Endodermal cell (in vitro differentiated cells): ENCODE data around the gene ZBTB7C. TPM values are rescaled to one million over a fixed set of nuclear protein-coding genes. Genes with fewer than 3 reads are reported as not detected.

ENCODE experiments used
- DNase-seq: peaks from one replicate; pipeline ENCODE4 v3.0.0-alpha.2; 2017
- H3K27ac ChIP-seq: 2 replicates; pipeline ENCODE4 v1.5.1; 2013; ENCODE audit warnings: mild to moderate bottlenecking, low read depth, low read length, moderate library complexity
- H3K27me3 ChIP-seq: 2 replicates; pipeline ENCODE4 v1.6.1; 2013; ENCODE audit warnings: mild to moderate bottlenecking, low read length, moderate library complexity; ENCODE audit not compliant: insufficient read depth, control insufficient read depth, poor library complexity, severe bottlenecking
- H3K36me3 ChIP-seq: 2 replicates; pipeline ENCODE4 v1.7.0; 2013; ENCODE audit warnings: mild to moderate bottlenecking, low read length, moderate library complexity; ENCODE audit not compliant: control insufficient read depth, insufficient read depth
- H3K4me1 ChIP-seq: one replicate; pipeline ENCODE4 v1.7.0; 2013; ENCODE audit warnings: low read length; ENCODE audit not compliant: control insufficient read depth, insufficient read depth
- H3K4me3 ChIP-seq: 2 replicates; pipeline ENCODE4 v1.5.1; 2013; ENCODE audit warnings: mild to moderate bottlenecking, low read length, moderate library complexity
- H3K9ac ChIP-seq: 2 replicates; pipeline ENCODE4 v1.6.1; 2013; ENCODE audit warnings: mild to moderate bottlenecking, low read length, moderate library complexity; ENCODE audit not compliant: poor library complexity, severe bottlenecking; ENCODE audit errors: extremely low read depth
- H3K9me3 ChIP-seq: 2 replicates; pipeline ENCODE4 v1.6.1; 2013; ENCODE audit warnings: mild to moderate bottlenecking, low read length, moderate library complexity; ENCODE audit not compliant: control insufficient read depth
- H3K27ac Mint-ChIP-seq: 2 replicates; pipeline ENCODE4 v1.8.0; 2020; ENCODE audit warnings: mixed read lengths
- H3K27me3 Mint-ChIP-seq: 2 replicates; pipeline ENCODE4 v1.8.0; 2021; ENCODE audit warnings: mild to moderate bottlenecking, mixed read lengths; ENCODE audit not compliant: insufficient read depth
- H3K36me3 Mint-ChIP-seq: 2 replicates; pipeline ENCODE4 v1.8.0; 2020; ENCODE audit warnings: low read depth, mixed read lengths
- H3K4me1 Mint-ChIP-seq: 2 replicates; pipeline ENCODE4 v1.8.0; 2020; ENCODE audit warnings: mixed read lengths
- H3K4me3 Mint-ChIP-seq: 2 replicates; pipeline ENCODE4 v1.8.0; 2020; ENCODE audit warnings: mild to moderate bottlenecking, moderate library complexity, mixed read lengths
- H3K9me3 Mint-ChIP-seq: 2 replicates; pipeline ENCODE4 v1.8.0; 2020; ENCODE audit warnings: mild to moderate bottlenecking, mixed read lengths
- CTCF ChIP-seq: fragments of 200-600 bp; sonication (generic); conservative IDR thresholded peaks from 2 replicates; pipeline ENCODE4 v1.5.0; 2021; ENCODE audit warnings: antibody characterized with exemption, mild to moderate bottlenecking
- WGBS, 2 experiments: methylation state at CpG; one replicate each; pipeline versions ENCODE4 v1.1.5 to v1.1.7; 2013; ENCODE audit warnings: missing lambda C conversion rate in 2 of 2, mixed read lengths in 1 of 2; ENCODE audit not compliant: insufficient coverage in 1 of 2, insufficient read length in 1 of 2; 5-methylcytosine and 5-hydroxymethylcytosine counted together
- total RNA-seq, 2 donors: library from RNA; stranded (reverse); fragmentation: NEBNext Ultra II Directional in 1 of 2; extraction: Animal tissue kit (Norgen Biotek cat#: 25700) in 1 of 2; gene quantifications; 2 replicates in 1 of 2; 3 replicates in 1 of 2; pipeline ENCODE4 v1.2.1, GENCODE V29; 2021

ZBTB7C gene
- total RNA-seq, 2 donors from 2014 or later: 0.31 to 0.62 TPM

GRCh38 chr18:48053881-48054816 lies 355.0 kb downstream of the ZBTB7C start:
- Histone ChIP-seq H3K9me3 (no peaks in the 10 kb centered on the region), H3K36me3 (no peaks in the 10 kb centered on the region), H3K27me3 (no peaks in the 10 kb centered on the region), H3K4me3 (no peak overlapping the region), H3K4me1 (no peaks in the 10 kb centered on the region), H3K9ac (no peak overlapping the region), H3K27ac (no peak overlapping the region)
- peaks cover 11% of the 10 kb centered on the region for H3K4me1 Mint-ChIP-seq
- peak; percentile 67 for DNase-seq
- TF ChIP-seq CTCF: no peak
- no peaks in the 10 kb centered on the region for H3K36me3 Mint-ChIP-seq
- H3K4me3 Mint-ChIP-seq: no peak overlapping the region
- WGBS, 2 experiments: 73 to 84% methylated on average over 14 to 23 of the region's 24 CpGs
- peak overlapping the region; percentile 32 for H3K27ac Mint-ChIP-seq
- H3K27me3 Mint-ChIP-seq: peaks cover 9% of the 10 kb centered on the region
- H3K9me3 Mint-ChIP-seq: no peaks in the 10 kb centered on the region

GRCh38 chr18:48052842-48053241 lies 356.3 kb downstream of the ZBTB7C start:
- Mint-ChIP-seq H3K27me3 (peaks cover 8% of the 10 kb centered on the region), H3K27ac (no peak overlapping the region)

More at GRCh38 chr18:48052842-48053241, 356.3 kb downstream of the ZBTB7C start:
- H3K27me3 ChIP-seq: no peaks in the 10 kb centered on the region
- no peak overlapping the region for H3K4me3 Mint-ChIP-seq
- 89 to 94% methylated on average over 5 to 7 of the region's 7 CpGs for WGBS, 2 experiments
- H3K9me3 Mint-ChIP-seq: no peaks in the 10 kb centered on the region
- TF ChIP-seq CTCF: no peak
- DNase-seq: no peak
- H3K36me3 Mint-ChIP-seq: no peaks in the 10 kb centered on the region
- H3K9me3 ChIP-seq: no peaks in the 10 kb centered on the region
- H3K36me3 ChIP-seq: no peaks in the 10 kb centered on the region
- no peak overlapping the region for H3K9ac ChIP-seq
- H3K4me1 ChIP-seq: no peaks in the 10 kb centered on the region
- H3K4me3 ChIP-seq: no peak overlapping the region
- H3K4me1 Mint-ChIP-seq: peaks cover 11% of the 10 kb centered on the region
- H3K27ac ChIP-seq: no peak overlapping the region
